LNCaP clone FGC (cell line): ENCODE measurements around the gene FAM221B.

ENCODE experiments used
- DNase-seq: peaks from one replicate; pipeline ENCODE4 v3.0.0-alpha.2; 2011; ENCODE audit warnings: low read depth
- H3K4me3 ChIP-seq: 2 replicates; pipeline ENCODE4 v1.5.1; 2011; ENCODE audit warnings: mild to moderate bottlenecking, low read depth, low read length, control low read depth
- CTCF ChIP-seq: IDR thresholded peaks from 2 replicates; pipeline ENCODE4 v1.5.1; 2012; ENCODE audit warnings: mild to moderate bottlenecking; ENCODE audit not compliant: control insufficient read depth, insufficient read depth; ENCODE audit errors: extremely low read depth

The FAM221B gene

DNA sequence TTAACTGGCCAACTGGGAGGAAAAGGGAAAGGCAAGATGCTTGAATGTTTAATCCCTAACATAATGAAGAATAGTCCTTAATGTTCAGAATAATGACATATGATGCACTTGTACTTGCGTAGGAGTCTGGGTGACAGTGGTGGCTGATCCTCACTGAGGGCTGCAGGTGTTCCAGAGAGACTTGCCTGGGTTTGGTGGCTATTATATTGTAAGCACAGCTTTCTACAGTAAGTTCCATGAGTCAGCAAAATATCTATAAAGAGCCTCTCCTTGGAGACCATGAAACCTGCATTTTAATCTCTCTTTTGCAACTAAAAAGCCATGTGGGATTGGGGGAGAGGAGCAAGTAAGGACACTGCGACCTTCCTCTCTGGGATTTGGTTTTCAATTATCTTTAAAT is 39.0 kb downstream of the FAM221B start:
- H3K4me3 ChIP-seq, result no peak overlapping the region
- DNase-seq, result no peak
- no peak for TF ChIP-seq CTCF

GRCh38 chr9:35783418-35783817 is 45.1 kb downstream of the FAM221B start:
- no peak for TF ChIP-seq CTCF
- no peak overlapping the region for H3K4me3 ChIP-seq
- DNase-seq, result no peak

- H3K4me3 ChIP-seq, result no peak overlapping the region
- no peak for TF ChIP-seq CTCF
- DNase-seq, result no peak
These were observed 47.5 kb downstream of the FAM221B start for GRCh38 chr9:35781066-35781465.

- DNase-seq, result no peak
- H3K4me3 ChIP-seq, result no peak overlapping the region
- TF ChIP-seq CTCF, result no peak
These were observed 50.0 kb downstream of the FAM221B start for GRCh38 chr9:35778496-35778895.

- TF ChIP-seq CTCF, result no peak
- DNase-seq, result no peak
- no peak overlapping the region for H3K4me3 ChIP-seq
These were observed 52.5 kb downstream of the FAM221B start for GRCh38 chr9:35776018-35776417.

- DNase-seq, result no peak
These were observed 53.5 kb downstream of the FAM221B start for GRCh38 chr9:35774907-35775635.

More at GRCh38 chr9:35774907-35775635, 53.5 kb downstream of the FAM221B start:
- no peak for TF ChIP-seq CTCF
- no peak overlapping the region for H3K4me3 ChIP-seq
